Subcutaneous abdominal adipose tissue (tissue), 5 donors: ENCODE measurements around the gene PDK2.

Experiments used
- H3K27ac ChIP-seq: one replicate; pipeline ENCODE4 v1.7.0; 2013; ENCODE audit warnings: low read depth, mild to moderate bottlenecking, inconsistent platforms, low read length, moderate library complexity
- H3K27me3 ChIP-seq, 5 donors: one replicate each; pipeline ENCODE4 v1.7.0; 2013; ENCODE audit warnings: low read length in 5 of 5, inconsistent platforms in 1 of 5; ENCODE audit not compliant: control insufficient read depth in 5 of 5, insufficient read depth in 4 of 5
- H3K36me3 ChIP-seq, 5 donors: one replicate each; pipeline ENCODE4 v1.7.0; 2013; ENCODE audit warnings: low read length in 5 of 5; ENCODE audit not compliant: control insufficient read depth in 5 of 5, insufficient read depth in 5 of 5
- H3K4me1 ChIP-seq, 5 donors: one replicate each; pipeline ENCODE4 v1.7.0; 2013; ENCODE audit warnings: low read length in 5 of 5, mild to moderate bottlenecking in 3 of 5, moderate library complexity in 1 of 5; ENCODE audit not compliant: control insufficient read depth in 5 of 5, insufficient read depth in 5 of 5
- H3K4me3 ChIP-seq, 5 donors: one replicate each; pipeline ENCODE4 v1.7.0; 2013; ENCODE audit warnings: low read length in 5 of 5, low read depth in 1 of 5
- H3K9ac ChIP-seq, 5 donors: one replicate each; pipeline ENCODE4 v1.7.0; 2013; ENCODE audit warnings: low read length in 5 of 5, mild to moderate bottlenecking in 4 of 5, moderate library complexity in 3 of 5
- H3K9me3 ChIP-seq, 5 donors: one replicate each; pipeline ENCODE4 v1.7.0; 2013; ENCODE audit warnings: low read length in 5 of 5; ENCODE audit not compliant: control insufficient read depth in 5 of 5
- donor health status: healthy.
- donor health status: healthy.
- donor health status: healthy.
- donor health status: healthy.
- donor health status: healthy.

The PDK2 gene

GRCh38 chr17:50161023-50161910 is 66.1 kb downstream of the PDK2 start:
- Histone ChIP-seq H3K4me3 (peak overlapping the region; percentile 74 to 93 (median 78)), H3K9ac (peak overlapping the region in 4 of 5 donors; percentile 43 to 74 (median 70)), H3K4me1 (peaks cover 2 to 14% (median 12%) of the 10 kb centered on the region in 5 donors), H3K9me3 (no peaks in the 10 kb centered on the region), H3K36me3 (no peaks in the 10 kb centered on the region), H3K27me3 (no peaks in the 10 kb centered on the region), H3K27ac (no peak overlapping the region)
